Measurements from ENCODE around the gene SLC25A5. TPM values are rescaled to one million over a fixed set of nuclear protein-coding genes. Genes with fewer than 3 reads are reported as not detected.
"Not testable (repeated sequence)": the region's sequence is repeated elsewhere in the genome, so short reads cannot be mapped to it uniquely, and the experiment has no call there.

Gene SLC25A5
- total RNA-seq, 1 donor from 2014 or later, result 88.0 TPM

GRCh38 chrX:119502727-119503483 is 34.7 kb downstream of the SLC25A5 start:
- no peak for DNase-seq (ENCODE audit: low spot score in 2 of 2)
- no peak for FAIRE-seq

DNA sequence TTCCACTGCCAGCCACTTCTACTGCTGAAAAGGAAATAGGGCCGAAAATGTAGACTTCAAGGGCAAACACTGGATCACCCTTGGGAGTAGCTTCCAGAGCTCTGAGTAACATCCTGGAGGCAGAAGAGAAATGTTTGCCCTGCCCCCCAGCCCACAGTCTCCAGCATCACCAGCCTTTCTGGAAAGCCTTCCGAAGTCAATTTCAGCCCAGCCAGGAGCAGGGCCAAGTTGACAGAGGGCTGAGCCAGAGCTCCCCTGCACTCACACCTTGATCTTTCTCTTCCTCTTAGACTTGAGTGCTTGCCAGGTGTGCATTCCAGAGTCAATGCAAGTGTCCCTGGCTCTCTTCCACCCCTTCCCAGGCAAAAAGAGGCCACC is 35.2 kb downstream of the SLC25A5 start:
- DNase-seq (ENCODE audit: low spot score in 2 of 2), result no peak

DNA sequence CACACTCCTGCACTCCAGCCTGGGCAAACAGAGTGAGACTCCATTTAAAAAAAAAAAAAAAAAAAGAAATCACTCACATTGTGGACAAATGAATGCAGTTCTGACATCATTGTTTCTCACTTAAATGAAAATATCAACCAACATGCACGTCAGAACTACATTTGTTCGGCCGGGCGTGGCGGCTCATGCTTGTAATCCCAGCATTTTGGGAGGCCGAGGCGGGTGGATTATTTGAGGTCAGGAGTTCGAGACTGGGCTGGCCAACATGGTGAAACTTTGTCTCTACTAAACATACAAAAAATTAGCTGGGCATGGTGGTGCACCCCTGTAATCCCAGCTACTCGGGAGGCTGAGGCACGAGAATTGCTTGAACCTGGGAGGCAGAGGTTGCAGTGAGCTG is 36.9 kb downstream of the SLC25A5 start:
- DNase-seq (ENCODE audit: low spot score in 2 of 2); FAIRE-seq: not testable (repeated sequence)

More for the DNA sequence above, 35.2 kb downstream of the SLC25A5 start:
- FAIRE-seq, result no peak

- DNase-seq (ENCODE audit: low spot score in 2 of 2) (no peak), FAIRE-seq (no peak)
These were observed 37.7 kb downstream of the SLC25A5 start for GRCh38 chrX:119505945-119506344.

DNA sequence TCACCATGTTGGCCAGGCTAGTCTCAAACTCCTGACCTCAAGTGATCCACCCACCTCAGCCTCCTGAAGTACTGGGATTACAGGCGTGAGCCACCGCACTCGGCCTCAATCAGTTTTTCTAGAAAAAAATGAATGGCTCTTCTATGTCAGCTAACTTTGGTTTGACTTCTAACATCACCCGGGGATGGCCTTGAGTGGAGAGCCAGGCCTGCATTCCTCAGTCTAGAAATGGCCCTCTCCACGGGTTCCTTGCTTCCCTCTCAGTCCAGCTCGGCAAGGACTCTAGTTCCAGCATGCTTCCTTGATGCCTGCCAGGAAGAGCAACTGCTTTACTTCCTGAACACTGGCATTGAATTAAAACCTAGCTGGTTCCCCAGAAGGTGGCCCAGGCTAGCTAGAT is 39.0 kb downstream of the SLC25A5 start:
- FAIRE-seq, result no peak
- no peak for DNase-seq (ENCODE audit: low spot score in 2 of 2)

DNA sequence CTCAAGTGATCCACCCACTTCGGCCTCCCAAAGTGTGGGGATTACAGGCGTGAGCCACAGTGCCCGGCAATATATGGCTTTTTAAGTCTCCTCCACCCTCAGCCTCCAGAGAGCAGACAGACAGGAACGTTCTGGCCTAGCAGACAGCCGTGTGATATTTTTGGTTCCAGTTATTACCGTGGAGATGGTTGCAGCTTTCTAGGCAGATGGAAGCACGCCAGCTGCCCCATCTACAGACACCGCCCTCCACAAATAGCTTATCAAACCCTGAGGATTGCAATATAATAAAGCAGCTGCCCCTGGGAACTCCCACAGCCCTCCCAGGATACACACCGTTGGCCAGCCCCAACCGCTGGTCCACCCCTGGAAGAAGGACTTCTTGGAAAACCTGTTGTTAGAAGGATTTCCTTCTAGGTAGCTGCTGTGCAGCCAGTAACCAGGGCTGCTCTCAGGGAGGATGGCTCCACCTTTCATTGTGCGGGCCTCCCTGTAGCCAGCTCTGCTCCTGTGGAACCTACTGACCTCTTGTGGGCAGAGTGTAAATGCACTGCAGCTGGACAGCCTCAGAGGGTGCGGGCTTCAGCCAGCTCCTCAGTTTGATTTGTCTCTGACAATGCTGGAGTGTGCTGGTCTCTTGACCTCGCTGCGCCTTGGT is 44.0 kb downstream of the SLC25A5 start:
- no peak for FAIRE-seq

DNA sequence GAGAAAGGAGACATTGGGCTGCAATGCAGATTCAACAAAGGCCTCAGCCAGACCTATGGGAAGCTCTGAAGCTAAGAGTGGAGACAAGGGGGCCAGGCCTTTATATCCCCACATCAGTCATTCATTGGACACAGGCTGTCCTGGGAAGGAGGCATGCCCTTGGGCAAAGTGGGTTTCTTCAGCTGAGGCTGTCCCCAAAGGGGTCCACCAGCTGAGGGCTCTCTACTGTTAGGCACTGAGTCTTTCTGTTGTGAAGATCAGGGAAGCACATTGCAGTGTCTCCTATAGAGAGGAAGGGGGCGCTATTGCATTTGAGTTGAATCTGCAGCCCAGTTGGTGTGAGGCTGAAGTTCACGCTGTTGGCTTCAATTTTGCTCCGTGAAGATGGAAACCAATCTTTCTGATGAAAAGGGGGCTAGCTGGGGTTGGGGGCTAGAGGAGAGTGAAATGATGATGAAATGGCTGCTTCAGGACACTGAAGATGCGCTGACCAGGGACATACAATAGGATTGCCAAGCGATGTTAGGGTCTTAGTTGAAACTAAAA is 48.0 kb downstream of the SLC25A5 start:
- peak; percentile 46 to 59 for DNase-seq (ENCODE audit: low spot score in 2 of 2)
- FAIRE-seq, result no peak

More for the DNA sequence above, 44.0 kb downstream of the SLC25A5 start:
- DNase-seq (ENCODE audit: low spot score in 2 of 2), result peak in 1 of 2 donors; percentile 42

DNA sequence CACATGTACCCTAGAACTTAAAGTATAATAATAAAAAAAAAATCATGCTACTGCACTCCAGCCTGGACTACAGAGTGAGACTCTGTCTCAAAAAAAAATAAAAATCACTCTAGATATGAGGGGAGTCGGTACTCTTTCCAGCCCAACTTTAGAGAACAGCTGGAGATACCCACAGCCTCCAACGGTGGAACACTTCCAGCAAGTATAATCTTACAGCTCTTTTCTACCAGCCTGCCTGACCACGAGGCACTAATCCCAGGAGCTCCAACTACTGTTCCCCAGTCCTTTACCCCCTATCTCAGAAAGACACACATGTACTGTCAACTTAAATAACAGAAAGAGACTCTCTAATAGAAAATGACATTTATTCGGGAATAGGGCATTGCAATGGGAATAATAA is 50.1 kb downstream of the SLC25A5 start:
- FAIRE-seq, result no peak
- DNase-seq (ENCODE audit: low spot score in 2 of 2), result no peak

Small RNAs within 50 kb of the gene (small RNA-seq; reads per million reads assigned to genes)
- gene RNU1-67P (0.59 reads per million, percentile 46 among the genes with 10 or more reads in this experiment), gene RNY3P16 (0.13 reads per million)

Other genes starting within 250 kb of the SLC25A5 start
- gene PGRMC1, start 232.2 kb upstream of the SLC25A5 start, total RNA-seq, result 260 TPM
- 2.4 TPM for gene SLC25A43, start 69.1 kb upstream of the SLC25A5 start, total RNA-seq
- gene STEEP1, start 97.0 kb downstream of the SLC25A5 start, total RNA-seq, result 35.1 TPM
- gene UBE2A, start 106.1 kb downstream of the SLC25A5 start, total RNA-seq, result 22.4 TPM
- 15.1 TPM for gene NKRF, start 138.0 kb downstream of the SLC25A5 start, total RNA-seq
- 69.3 TPM for gene SEPTIN6, start 224.7 kb downstream of the SLC25A5 start, total RNA-seq